Inferior parietal cortex (tissue), 1 donor: Measurements from ENCODE around the gene LRRC28.

Experiments used
- DNase-seq: peaks from one replicate; pipeline ENCODE4 v3.0.0-alpha.2; 2016; ENCODE audit errors: extremely low spot score

Gene LRRC28

DNA sequence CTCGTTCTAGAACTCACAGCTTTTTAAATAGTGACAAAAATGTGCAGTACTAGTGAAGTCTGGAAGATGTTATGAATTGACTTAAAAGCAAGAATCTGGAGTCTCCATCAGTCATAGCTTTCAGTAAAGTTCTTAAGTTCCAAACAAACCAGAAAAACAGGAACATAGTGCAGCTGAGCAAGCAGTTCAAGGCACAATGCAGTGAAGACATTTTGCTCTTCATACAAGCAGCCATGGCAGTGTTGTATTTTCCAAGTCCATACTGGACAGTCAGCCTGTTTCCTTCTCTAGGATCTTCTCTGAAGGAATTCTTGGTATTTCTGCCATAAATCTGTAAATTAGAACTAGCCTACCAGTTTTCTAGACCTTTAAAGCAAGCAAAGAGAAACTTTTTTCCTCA lies 90.5 kb downstream of the LRRC28 start:
- DNase-seq = no peak

DNA sequence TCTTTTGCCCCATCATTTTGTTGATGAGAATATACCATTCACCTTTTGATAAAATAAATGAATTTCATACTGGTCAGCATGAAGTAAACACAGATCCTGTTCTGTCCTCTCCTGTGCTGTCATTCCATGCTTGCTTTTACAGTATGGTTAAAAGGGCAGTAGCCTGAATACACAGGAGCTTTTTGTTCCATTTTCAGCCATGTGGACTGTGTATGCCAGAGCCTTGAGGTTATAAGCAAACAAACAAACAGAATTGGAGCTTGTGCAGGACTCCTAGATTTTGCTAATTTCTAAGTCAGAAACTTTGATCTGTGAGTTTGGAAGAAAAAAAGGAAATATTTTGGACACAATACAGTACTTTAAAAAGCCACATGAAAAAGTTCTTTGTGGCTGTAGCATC lies 91.9 kb downstream of the LRRC28 start:
- no peak for DNase-seq

DNA sequence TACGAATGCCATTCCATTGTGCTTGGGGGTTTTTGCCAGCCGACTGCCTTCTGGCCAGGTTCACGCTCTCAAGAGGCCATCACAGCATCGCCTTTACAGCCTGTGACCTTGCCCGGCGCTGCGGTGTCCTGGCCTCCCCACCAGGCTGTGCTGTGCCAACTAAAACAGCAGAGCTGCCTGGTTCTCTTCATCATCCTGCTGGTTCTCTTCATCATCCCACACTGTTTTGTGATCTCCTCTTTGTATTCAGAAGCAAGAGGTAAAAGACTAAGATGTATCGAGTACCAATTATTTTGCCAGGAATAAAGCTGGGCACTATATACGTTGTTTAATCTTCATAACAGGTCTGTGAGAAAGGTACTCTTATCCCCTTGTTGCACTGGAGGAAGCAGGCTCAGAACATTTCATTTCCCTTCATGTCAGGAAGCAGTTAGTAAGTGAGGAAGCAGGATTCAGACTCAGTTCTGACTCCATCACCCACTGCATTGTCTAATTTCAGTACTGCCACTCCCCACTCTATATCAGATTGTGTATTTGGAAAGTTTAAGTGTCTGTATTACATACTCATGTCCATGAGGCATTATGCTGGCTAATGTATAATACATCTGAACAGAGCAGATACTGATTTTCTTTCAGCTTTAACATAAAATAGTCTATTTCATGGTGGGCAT lies 92.7 kb downstream of the LRRC28 start:
- peak; percentile 12 for DNase-seq

DNA sequence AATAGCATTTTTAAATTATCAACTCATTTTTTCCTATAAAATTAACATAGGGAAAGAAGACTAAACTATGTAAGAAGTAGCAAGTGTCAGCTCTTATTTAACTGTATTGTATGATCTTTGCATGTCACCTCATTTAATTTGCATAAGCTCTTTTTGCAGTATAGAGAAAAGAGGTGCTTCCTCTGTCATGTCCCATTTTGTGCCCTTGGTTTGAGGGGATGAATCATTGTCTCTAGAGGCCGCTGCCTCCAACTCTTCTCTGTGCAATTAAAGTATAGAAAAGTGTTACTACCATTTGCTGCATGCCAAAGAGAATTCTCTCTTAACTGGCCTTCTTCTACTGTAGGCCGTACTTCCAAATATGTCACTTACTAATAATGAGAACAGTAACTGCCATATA lies 93.4 kb downstream of the LRRC28 start:
- no peak for DNase-seq

DNA sequence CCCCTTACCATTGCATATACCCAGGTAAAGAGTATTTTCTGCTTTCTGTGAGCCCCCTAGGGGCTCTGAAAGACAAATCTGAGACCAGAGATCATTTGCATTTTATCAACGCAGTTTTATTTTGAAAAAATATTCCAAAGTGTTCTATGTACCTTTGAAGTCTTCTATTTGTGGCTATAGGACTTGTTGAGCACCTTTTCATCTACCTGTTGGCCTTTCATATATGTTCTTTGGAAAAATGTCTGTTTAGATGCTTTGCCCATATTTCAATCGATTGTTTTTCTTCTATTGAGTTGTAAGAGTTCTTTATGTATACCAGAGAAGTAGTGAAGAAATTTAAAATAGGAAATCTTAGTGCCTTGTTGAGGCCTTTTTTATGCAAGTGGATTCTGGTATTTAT lies 94.0 kb downstream of the LRRC28 start:
- DNase-seq = no peak

DNA sequence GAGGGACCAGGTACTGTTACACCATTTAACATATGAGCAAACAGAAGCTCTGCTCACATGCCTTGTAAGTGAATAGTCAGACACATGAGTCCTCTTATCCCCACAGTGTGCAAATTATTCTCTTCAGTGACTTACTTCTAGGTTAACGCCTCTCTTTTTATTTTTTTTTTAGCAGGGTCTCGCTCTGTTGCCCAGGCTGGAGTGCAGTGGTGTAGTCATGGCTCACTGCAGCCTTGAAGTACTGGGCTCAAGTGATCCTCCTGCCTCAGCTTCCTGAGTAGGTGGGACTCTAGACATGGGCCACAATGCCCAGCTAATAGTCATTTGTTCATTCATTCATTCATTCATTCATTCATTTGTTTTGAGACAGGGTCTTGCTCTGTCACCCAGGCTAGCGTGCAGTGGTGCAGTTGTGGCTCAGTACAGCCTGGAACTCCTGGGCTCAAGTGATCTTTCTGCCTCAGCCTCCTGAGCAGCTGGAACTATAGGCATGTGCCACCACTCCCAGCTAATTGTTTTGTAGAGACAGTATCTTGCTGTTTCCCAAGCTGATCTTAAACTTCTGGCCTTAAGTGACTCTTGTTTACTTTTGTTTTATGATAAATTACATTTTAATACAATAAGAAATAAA lies 94.7 kb downstream of the LRRC28 start:
- DNase-seq = no peak

DNA sequence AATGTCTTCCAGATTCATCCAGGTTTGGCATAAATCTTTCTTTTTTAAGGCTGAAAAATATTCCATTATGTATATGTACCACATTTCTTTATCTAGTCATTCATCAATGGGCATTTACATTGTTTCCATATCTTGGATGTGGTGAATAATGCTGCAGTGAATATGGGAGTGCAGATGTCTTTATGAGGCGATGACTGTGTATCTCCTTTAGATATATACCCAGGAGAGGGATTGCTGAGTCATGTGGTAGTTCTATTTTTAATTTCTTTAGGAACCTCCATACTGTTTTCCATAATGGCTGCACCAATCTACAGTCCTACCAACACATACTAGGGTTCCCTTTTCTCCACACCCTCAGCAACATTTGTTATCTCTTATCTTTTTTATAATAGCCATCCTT lies 96.3 kb downstream of the LRRC28 start:
- DNase-seq = no peak

DNA sequence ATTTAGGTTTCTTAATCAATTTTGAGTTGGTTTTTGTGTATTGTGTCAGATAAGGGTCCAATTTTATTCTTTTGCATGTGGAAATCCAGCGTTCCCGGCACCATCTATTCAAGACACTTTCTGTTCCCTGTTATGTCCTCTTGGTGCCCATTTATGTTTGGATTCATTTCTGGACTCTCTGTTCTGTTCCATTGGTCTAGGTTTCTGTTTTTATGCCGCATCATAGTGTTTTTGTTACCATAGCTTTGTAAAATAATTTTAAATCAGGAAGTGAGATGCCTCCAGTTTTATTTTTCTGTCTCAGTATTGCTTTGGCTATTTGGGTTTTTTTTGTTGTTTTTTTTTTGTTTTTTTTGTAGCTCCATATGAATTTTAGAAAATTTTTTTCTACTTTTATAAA lies 97.1 kb downstream of the LRRC28 start:
- no peak for DNase-seq

DNA sequence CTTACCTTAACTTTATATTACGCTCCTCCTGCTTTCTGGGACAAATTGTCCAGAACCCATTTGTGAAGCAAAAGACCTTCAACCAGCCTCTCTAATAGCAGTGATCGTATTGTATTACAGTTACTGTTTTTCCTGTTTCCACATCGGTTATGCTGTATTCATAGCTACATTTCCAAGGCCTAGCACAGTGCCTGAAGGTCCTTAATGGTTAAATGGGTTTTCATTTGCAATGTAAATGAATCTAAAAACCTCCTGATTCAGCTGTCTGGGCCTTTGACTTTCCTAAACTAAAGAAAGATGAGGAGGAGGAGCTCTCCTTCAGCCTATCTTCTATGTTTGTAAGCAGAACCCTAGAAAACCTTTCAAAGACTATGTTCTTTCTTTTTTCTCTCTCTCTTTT lies 99.1 kb downstream of the LRRC28 start:
- no peak for DNase-seq

DNA sequence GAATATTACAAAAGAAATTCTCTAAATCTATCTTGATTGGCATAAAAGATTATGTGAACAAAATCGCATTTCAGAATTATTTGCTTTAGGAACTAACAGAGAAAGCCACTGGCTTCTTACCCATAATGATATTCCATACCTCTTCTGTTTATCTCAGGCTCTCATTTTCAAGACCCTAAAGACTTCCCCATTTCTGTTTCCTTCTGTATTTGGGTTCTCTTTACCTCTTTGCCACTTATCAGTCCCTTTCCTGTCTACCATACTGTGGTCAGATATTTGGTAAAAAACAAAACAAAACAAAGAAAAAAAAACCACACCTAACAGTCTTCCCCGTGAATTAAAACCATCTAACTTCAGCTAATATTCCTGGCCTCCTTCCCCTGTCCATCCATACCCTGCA lies 108.5 kb downstream of the LRRC28 start:
- DNase-seq = no peak

DNA sequence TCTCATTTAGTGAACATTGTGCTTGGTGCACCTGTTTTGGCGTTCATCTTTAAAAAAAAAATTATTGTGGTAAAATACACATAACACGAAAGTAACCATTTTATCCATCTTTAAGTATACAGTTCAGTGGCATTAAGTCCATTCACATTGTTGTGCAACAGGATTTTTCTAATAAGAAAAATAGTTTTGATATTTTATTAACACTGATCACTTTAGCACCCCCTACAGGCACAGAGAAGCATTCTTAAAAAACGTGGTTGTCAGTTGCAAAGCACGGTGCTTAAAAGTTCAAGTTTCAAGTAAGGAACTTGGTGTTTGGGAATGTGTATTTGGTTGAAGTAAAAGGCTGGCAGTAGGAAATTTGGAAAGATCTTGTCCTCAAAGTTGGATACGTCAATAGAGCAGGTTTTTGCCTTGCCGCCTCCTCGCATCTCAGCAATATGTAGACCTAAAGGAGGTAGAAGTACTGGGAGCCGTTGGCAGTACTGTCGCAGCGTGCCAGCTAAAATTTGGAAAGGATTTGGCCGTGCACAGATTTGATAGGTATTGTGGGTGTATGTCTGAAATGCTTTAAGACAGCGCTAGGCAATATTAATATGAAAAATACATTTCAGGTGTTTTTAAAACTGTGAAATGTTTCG lies 110.4 kb downstream of the LRRC28 start:
- no peak for DNase-seq

DNA sequence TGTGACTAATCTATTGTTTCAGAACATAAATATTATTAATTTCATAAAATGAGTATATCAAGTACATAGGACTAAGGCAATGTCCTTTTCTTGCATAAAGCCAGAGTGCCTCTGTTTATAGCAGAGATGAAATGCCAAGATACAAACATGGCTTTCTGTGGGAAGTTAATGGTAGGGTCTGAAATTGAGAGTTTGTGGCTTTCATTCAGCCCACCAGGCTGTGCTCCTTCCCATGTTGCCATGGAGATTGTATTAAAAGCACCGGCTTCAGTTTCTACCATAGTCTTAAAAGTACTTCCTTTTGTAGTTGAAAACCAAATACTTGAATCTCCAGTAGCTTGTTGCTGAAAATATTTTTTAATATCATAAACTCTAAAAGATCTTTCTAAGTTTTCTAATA lies 114.0 kb downstream of the LRRC28 start:
- no peak for DNase-seq

DNA sequence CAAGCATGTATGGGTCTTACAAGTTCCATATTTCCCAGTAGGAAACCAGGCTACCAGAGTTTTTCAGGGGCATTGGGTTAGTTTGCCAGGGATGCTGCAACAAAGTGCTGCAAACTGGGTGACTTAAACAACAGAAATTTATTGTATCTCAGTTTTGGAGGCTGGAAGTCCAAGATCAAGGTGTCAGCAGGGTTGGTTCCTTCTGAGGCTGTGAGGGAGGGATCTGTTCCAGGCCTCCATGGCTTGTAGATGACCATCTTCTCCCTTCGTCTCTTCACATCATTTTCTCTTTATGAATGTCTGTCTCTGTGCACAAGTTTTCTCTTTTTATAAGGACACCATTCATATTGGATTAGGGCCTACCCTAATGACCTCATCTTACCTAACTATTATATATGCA lies 114.7 kb downstream of the LRRC28 start:
- DNase-seq = no peak

DNA sequence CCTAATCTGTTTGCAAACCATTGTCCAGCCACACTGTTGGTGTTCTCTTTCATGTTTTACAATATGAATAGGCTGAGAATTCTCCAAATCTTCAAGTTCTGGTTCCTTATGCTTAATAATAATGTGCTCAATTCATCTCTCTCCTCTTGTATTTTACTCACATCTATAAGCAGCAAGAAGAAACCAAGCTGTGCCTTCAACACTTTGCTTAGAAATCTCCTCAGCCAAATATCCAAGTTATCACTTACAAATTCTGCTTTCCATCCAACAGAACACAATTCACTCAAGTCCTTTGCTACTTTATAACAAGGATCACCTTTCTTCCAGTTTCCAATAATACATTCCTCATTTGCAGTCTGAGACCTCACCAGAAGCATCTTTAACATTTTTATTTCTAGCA lies 117.5 kb downstream of the LRRC28 start:
- DNase-seq = no peak

DNA sequence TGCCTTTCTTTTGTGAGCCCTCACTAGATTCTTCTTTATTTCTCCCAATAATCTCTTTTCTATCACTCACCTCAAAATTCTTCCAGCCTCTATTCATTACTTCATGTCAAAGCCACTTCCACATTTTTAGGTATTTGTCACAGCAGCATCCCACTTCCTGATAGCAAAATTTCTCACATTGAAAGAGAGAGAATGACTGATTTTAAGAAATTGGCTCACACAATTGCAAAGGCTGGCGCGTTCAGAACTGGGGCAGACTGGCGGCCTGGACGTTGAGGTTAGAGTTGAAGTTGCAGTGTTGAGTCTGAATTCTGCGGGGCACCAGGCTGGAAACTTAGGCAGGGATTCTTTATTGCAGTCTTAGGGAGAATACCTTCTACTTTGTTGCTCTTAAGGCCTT lies 117.9 kb downstream of the LRRC28 start:
- no peak for DNase-seq

DNA sequence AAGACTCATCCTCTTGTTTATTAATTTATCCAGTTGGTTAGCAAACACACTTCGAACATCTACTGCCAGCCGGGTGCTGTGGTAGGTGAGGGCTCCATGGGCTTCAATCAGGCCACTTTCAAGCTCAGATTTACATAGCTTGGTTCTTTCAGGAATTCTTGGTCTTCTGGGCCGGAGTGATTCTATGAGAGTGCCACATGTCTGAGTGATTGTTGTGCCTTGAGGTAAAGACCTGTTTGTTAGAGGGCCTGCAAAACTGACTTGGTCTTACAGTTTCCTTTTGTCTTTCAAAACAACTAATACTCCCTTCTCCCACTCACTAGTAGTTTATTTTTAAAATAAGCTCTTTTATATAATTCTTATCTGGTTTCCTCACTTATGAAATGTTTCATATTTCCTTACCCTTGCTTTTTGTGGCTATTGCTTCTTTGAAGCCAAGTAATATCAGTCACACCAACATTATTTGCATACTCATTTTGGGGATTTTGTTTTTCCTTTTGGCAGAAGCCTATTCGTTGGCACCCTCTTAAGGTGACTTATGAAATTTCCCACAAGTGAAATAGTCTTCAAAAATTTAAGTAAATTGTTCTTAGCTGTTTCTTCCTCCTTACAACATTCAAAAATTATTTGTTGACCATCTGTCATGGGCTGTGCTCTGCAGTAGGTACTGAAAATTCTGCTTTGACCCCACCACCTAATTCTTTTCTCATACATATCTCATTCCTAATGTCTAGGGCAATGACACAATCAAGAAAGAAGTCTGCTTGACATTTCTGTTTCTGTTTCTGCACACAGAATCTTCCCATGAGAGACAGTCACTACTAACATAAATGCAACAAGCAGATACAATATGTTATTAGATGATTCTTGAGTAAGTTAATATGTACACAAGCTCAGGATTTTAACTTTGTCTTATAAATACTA lies 120.2 kb downstream of the LRRC28 start:
- peak; percentile 6 for DNase-seq

DNA sequence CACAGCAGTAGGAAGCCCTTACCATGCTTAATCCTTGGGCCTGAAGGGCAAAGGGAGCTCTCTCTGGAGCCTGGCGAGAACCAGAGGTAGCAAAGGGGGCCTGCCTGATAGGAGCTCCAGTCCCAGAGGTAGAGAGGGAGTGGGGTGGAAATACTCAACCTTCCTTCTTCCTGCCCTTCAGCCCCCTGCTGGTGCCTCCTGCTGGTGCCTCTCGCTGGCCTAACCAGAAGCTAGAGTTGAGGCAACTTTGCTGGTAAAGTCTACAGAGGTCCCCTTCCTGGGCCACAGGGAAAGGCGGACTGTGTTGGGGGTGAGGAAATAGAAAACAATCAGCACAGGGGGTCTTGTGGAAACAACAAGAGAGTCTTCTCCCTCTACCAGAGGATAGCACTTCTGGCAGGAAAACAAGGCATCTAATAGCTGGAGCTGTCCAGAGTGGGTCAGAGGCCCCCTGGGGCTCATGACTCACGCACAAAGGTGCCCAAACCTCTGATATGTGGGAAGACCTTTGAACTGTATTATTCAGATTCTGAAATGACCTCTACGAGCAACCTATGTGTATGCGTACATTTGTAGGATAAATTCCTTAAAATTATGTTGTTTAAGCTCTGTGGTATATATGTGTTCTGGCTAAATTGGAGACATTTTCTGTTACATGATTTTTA lies 133.9 kb downstream of the LRRC28 start:
- DNase-seq = no peak

DNA sequence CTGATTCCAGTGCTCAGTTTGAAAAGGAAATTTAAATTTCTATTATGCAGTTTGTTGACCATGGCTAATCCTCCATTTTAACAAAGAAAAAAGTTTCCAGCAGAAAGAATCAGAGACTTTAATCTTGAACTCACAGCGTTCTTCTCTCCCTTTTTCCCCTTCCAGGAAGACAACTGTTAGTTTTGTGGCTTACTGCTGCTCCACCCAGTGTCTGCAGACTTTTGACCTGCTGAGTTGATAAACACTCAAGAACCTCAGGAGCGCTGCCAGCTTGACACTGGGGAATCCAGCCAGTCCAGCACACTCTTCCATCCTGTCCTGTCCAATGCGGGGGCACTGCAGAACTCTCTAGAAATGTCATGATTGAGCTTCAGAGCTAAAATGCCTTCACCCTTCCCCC lies 134.6 kb downstream of the LRRC28 start:
- no peak for DNase-seq

DNA sequence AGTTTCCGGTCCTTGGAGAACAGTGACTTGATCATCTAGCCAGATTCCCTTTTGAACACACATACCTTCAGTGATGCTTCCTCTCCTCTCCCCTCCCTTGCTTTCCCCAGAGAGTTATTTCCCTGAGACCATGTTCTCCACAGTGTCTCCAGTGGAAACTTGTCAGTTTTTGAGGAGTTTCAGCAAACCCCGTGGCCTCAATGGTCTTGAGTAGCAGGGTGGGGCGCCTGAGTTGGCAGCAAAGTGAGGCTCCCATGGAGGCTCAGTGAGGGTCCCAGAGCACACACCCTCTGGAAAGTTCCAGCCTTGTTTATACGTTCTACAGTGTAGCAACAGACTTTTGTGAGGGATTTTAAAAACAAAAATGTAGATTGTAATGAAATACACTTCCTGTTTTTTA lies 135.1 kb downstream of the LRRC28 start:
- no peak for DNase-seq

DNA sequence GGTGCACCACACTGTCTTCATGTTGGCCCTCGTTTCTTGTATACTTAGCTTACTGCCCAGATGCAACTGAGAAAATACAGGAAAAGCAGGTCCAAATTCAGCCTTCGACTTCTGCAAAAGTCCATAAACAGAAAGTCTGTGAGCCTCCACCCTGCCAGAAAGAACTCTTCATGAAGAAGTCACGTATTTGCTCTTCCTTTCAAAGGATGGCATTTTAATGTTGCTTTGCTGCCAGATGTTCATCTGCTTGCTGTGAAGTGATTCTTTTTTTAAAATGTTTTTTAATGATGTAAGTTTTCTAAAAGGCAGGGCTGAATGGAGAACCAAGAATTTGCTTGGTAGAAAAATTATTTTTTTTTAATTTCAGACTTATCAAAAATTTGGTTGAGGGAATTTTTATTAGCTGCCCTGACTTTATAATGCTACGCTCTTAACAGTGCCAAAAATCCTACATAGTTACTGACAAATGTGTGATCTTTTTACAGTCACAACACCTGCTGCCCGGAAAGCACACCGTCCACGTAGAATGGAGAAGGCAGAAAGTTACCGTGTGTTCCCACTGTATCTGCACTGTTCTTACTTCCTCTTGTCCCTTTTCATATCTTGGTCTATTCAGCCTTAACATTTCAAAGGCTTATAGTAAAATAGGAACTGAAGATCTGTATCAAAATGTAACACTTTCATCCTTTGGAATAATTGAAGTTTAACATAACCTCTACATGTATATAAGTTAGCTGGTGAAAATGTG lies 136.3 kb downstream of the LRRC28 start:
- DNase-seq = no peak

DNA sequence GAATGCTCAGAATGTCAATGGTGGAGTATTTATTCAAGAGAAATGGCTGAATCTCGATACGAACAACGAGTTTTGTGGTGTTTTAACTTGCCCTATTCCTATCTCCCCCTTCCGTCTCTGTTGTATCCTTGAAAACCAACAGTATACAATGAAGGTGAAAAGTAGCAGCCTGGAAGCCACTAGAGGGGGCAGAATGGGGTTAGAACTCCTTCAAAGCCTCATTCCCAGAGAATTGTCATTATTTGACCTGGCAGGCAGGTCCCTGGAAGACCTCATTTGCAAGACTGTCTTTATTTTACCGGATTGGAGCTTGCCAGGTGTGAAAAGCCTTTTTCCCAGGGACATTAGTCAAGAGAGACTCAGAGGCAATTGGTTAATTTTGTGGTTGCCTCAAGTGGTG lies 139.4 kb downstream of the LRRC28 start:
- no peak for DNase-seq
